ENCODE results near the gene TECPR2.

DNA sequence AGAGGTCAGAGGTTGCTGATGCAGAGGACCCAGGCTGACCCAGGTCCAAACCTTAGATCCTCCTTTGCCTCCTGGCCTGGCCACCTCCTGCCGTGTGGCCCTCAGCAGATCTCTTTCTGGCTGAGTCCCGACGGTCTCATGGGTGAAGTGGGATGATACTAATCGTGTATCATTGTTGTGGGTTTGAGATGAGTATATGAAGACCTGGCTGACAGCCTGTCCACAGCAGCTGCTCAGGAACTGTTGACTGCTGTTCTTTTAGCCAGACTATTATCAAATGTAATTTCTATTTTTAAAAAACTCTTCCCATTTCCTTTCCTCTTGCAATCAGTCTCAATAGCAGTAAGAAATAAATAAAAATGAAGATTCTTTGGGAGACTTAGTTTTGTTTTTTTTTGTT is 101.3 kb downstream of the TECPR2 start:
- TF ChIP-seq POLR2A (IDR thresholded peaks at IDR 0.05): no peak
- TF ChIP-seq, protein P1, sequence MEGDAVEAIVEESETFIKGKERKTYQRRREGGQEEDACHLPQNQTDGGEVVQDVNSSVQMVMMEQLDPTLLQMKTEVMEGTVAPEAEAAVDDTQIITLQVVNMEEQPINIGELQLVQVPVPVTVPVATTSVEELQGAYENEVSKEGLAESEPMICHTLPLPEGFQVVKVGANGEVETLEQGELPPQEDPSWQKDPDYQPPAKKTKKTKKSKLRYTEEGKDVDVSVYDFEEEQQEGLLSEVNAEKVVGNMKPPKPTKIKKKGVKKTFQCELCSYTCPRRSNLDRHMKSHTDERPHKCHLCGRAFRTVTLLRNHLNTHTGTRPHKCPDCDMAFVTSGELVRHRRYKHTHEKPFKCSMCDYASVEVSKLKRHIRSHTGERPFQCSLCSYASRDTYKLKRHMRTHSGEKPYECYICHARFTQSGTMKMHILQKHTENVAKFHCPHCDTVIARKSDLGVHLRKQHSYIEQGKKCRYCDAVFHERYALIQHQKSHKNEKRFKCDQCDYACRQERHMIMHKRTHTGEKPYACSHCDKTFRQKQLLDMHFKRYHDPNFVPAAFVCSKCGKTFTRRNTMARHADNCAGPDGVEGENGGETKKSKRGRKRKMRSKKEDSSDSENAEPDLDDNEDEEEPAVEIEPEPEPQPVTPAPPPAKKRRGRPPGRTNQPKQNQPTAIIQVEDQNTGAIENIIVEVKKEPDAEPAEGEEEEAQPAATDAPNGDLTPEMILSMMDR (IDR thresholded peaks at IDR 0.05): no peak
